Testis (tissue), 2 donors: ENCODE results near the gene ELFN1.

Experiments used
- POLR2A ChIP-seq: fragments of 450-650 bp; IDR thresholded peaks from one replicate; pipeline ENCODE4 v1.6.1; 2017; ENCODE audit warnings: antibody characterized with exemption, mild to moderate bottlenecking, moderate library complexity
- TF ChIP-seq, protein P1 (sequence below), 3 experiments: fragments of 450-650 bp in 2 of 3; fragments of 200-600 bp in 1 of 3; sonication (generic) in 1 of 3; IDR thresholded peaks; one replicate each; pipeline ENCODE4 v1.5.1; 2016 to 2019; ENCODE audit warnings: antibody characterized with exemption in 3 of 3, mild to moderate bottlenecking in 2 of 3, moderate library complexity in 1 of 3

- TF ChIP-seq POLR2A = no peak
- TF ChIP-seq, protein P1, sequence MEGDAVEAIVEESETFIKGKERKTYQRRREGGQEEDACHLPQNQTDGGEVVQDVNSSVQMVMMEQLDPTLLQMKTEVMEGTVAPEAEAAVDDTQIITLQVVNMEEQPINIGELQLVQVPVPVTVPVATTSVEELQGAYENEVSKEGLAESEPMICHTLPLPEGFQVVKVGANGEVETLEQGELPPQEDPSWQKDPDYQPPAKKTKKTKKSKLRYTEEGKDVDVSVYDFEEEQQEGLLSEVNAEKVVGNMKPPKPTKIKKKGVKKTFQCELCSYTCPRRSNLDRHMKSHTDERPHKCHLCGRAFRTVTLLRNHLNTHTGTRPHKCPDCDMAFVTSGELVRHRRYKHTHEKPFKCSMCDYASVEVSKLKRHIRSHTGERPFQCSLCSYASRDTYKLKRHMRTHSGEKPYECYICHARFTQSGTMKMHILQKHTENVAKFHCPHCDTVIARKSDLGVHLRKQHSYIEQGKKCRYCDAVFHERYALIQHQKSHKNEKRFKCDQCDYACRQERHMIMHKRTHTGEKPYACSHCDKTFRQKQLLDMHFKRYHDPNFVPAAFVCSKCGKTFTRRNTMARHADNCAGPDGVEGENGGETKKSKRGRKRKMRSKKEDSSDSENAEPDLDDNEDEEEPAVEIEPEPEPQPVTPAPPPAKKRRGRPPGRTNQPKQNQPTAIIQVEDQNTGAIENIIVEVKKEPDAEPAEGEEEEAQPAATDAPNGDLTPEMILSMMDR (IDR thresholded peaks at IDR 0.05) = no peak
Observed at GRCh38 chr7:1665549-1666316, 4.3 kb upstream of the ELFN1 start.
